Epidermal melanocyte (primary cell): ENCODE data around the gene LDLRAD4.
"Not testable (repeated sequence)": the region's sequence is repeated elsewhere in the genome, so short reads cannot be mapped to it uniquely, and the experiment has no call there.

Experiments used
- DNase-seq: peaks from one replicate; pipeline ENCODE4 v3.0.0; 2011; ENCODE audit warnings: low spot score; ENCODE audit not compliant: insufficient read length

The LDLRAD4 gene

DNA sequence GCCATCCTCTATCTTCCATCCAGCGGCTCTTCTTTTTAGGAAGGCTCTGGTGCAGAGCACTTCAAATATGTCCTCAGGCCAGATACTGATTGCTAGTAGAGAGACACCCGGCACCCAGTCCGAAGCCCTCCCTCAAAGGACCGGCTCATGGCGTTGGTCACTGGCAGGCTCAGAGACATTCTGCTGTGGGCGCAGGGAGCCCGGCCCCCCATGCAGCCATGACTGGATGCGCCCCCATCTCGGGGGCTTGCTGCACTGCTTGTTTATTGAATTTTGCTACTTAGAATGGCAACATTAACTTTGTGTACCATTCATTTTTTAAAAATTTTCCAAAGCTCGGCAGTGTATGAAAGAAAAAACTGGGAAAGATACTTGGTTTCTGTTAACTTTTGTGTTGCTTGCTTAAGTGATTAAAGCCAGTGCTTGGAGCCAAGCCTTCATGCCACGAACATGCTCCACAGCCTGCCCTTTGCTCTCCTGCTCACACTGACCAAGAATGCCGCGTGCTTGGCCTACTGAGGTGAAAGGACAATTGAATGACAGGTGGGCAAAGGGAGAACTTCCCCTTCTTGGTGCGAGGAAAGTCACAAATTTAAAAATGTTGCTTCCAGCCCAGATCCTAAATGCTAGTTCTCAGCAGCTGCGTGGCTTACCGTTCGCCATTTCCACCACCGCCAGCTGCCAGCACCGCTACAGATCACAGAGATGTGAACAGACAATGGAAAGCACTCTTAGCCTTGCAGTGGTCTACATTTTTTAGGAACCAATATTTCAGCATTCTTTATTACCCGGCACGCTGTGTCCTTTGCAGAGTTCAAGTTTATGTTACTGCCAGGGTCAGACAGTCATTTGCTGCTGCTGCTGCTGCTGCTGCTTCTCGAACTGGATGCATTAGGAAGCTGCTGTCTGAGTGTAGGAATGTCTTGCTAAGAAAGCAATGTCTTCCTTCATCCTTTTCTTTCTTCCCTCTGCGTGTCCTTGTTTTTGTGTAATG, 431.1 kb downstream of the LDLRAD4 start:
- no peak for DNase-seq

- no peak for DNase-seq
Measured at GRCh38 chr18:13653746-13654433, 435.3 kb downstream of the LDLRAD4 start.

DNA sequence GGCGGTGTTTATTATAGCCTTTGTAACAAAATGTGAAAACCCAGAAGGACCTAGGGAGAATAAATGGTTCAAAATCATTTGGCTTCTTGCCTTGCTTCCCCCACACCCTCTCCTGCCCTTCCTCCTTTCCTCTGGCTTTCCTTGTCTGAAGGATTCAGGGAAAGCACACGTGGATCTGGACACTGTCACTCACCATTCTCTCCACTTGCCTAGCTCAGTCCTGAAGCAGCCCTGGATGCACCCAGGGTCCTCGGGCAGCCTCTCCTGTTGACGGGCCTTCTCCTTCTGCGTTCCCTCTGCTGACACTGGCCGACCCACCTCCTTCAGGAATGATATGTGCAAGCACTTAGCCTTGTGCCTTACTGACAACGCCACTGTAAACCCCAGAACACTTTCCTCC, 439.4 kb downstream of the LDLRAD4 start:
- DNase-seq: no peak

GRCh38 chr18:13658436-13659204, 440.1 kb downstream of the LDLRAD4 start:
- DNase-seq: no peak

GRCh38 chr18:13660510-13660909, 441.9 kb downstream of the LDLRAD4 start:
- no peak for DNase-seq

DNA sequence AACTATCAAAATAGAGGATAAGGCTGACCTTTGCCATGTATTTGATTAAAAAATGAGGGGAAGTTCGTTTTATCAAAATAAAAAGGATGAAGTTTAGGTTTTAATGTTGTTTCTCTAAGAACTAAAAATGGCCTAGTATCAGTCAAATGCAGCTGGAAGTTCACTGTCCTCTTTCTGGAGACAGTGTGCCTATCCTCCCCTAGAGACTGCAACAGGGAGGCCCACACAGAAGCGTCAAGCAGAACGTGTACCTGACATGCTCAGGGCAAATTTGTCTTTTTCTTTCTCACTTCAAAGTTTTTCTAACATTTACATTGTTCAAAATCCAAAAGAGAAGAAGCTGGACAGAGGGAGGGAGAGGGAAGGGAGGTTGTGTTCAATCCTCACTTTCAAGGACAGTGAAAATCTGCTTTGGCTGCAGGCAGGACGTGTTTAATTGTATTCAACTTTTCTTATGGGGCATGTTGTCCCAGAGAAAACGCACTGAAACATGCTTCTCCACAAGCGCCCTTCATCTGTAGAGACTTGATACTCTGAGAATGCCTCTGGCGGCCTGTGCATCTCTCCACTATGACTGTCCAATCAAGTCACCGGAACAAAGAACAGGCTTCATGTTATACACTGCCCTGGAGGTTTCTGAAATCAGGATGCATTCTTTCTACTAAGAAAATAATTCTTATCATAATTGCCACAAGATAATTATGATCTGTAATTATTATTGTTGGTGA, 442.7 kb downstream of the LDLRAD4 start:
- DNase-seq: no peak

DNA sequence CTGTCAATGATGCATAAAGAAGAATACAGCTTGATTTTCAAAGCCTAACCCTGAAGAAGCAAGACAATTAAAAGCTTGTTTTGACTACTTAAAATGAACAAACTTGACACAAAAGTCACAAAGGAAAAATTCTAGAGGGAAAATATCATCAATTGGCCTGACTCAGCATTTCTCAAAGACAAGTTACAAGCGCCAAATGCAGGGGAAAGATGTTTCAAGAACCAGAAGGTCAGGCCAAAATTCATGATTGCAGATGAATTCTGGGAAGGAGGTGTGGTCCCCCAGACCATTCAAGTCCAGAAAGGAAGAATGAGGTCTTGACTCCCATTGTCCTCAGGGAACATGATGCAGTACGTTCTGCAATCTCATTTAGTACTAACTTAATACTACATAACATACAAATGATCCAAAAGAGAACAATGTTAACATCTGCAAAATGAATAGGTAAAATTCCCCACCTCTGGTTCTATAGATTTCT, 443.3 kb downstream of the LDLRAD4 start:
- no peak for DNase-seq

GRCh38 chr18:13672657-13673056, 454.1 kb downstream of the LDLRAD4 start:
- DNase-seq: no peak

GRCh38 chr18:13676471-13676870, 457.9 kb downstream of the LDLRAD4 start:
- no peak for DNase-seq

DNA sequence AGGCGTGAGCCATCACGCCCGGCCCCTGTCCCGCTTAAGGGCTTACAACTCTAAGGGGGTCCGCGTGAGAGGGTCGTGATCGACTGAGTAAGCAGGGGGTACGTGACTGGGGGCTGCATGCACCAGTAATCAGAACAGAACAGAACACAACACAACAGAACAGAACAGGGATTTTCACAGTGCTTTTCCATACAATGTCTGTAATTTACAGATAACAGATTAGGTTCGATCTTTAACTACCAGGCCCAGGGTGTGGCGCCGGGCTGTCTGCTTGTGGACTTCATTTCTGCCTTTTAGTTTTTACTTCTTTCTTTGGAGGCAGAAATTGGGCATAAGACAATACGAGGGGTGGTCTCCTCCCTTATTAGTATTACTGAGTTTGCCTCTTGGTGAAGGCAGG, 458.8 kb downstream of the LDLRAD4 start:
- not testable (repeated sequence) for DNase-seq

DNA sequence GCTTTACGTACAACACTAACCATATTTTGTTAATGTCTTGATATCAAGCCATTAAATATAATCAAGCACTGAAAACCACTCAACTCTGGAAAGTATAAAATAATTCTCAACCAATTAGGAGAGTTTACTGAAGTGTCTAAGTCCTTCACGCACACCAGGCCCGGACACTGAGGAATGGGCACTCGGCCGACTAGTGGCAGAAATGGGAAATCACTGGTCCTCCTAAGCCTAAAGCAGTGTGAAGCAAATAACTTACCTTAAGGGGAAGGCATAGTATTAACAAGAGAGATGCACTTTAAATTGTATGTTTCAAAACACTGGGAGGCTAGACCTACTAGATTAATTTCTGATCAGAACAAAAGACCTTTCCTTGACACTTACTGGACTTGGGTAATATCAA, 462.1 kb downstream of the LDLRAD4 start:
- no peak for DNase-seq

DNA sequence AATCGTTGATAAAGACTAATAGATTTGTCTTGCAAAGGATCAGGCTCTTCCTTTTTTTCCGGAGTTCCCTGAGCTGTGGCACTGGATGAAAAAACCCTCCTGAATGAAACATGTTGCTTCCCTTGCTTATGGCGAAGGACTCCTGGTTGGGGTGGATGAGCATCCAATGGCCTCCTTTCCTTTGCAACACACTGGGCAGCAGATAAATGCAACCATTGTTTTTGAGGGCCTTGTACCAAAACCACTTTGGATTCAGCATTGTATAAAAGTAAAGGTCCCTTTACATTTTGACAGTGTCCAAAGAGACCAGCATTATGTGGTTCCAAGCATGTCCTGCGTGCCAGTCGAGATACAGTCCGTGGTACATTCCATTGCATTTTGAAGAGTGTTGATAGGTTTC, 463.1 kb downstream of the LDLRAD4 start:
- no peak for DNase-seq

- no peak for DNase-seq
Measured at GRCh38 chr18:13684546-13684945, 466.0 kb downstream of the LDLRAD4 start.

- no peak for DNase-seq
Measured at GRCh38 chr18:13688191-13689136, 469.9 kb downstream of the LDLRAD4 start.

DNA sequence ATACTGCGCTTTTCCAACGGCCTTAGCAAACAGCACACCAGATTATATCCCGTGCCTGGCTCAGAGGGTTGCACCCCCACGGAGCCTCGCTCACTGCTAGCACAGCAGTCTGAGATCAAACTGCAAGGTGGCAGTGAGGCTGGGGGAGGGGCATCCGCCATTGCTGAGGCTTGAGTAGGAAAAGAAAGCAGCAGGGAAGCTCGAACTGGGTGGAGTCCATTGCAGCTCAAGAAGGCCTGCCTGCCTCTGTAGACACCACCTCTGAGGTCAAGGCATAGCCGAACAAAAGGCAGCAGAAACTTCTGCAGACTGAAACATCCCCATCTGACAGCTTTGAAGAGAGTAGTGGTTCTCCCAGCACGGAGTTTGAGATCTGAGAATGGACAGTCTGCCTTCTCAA, 471.5 kb downstream of the LDLRAD4 start:
- not testable (repeated sequence) for DNase-seq

- not testable (repeated sequence) for DNase-seq
Measured at GRCh38 chr18:13695337-13695736, 476.8 kb downstream of the LDLRAD4 start.

DNA sequence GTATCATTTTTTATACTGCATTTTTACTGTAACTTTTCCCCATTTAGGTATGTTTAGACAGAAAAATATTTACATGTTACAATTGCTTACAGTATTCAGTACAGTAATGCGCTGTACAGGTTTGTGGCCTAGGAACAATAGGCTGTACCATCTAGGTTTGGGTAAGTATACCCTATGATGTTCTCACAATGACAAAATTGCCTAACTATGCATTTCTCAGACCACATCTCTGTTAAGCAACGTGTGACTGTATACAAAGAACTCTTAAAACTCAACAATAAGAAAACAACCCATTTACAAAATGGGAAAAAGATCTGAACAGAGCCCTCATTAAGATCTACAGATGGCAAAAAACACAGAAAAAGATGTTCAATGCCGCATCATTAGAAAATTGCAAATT, 478.4 kb downstream of the LDLRAD4 start:
- DNase-seq: no peak

DNA sequence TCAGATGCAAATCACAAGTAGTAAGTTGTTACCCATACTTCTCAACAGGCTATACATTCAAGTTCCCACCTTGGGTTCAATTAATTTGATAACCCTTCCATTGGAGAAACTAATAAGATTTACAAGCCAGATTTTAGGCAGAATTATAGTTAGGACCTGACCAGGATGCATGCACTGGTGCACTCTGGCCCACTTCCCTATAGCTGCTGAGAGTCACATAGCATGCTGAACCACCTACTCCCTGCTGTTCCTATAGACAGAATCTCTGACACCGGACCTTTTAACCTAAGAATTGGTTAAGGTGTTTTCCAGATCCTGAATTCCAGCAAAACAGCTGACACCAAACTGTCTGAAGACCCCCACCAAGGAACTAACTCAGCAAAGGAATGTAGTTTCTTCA, 481.6 kb downstream of the LDLRAD4 start:
- no peak for DNase-seq
